ENCODE results near the gene TRIM32. TPM values are rescaled to one million over a fixed set of nuclear protein-coding genes. Genes with fewer than 3 reads are reported as not detected.

Gene TRIM32
- total RNA-seq, 1 experiment from 2014 or later = 17.5 TPM

DNA sequence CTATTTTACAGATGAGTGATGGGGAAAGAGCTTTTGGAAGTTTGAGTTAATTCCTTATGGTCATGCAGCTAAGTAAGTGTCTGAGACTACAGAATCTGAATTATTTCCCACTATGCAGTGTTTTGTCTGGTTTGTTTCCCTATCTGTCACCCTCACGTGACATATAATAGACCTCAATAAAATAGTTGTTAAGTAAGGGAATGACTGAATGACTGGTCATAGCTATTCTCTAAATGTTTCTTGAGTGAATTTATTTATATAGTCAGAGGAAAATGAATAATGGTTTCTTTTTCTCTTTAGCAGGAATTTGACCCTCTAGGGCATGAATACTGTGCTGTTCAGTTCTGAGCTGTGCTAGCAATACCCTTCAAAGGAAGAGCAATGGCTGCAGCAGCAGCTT, 10.3 kb downstream of the TRIM32 start (continued):
- TF ChIP-seq, protein P1, sequence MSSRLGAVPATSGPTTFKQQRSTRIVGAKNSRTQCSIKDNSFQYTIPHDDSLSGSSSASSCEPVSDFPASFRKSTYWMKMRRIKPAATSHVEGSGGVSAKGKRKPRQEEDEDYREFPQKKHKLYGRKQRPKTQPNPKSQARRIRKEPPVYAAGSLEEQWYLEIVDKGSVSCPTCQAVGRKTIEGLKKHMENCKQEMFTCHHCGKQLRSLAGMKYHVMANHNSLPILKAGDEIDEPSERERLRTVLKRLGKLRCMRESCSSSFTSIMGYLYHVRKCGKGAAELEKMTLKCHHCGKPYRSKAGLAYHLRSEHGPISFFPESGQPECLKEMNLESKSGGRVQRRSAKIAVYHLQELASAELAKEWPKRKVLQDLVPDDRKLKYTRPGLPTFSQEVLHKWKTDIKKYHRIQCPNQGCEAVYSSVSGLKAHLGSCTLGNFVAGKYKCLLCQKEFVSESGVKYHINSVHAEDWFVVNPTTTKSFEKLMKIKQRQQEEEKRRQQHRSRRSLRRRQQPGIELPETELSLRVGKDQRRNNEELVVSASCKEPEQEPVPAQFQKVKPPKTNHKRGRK (CRISPR knock-in tag; IDR thresholded peaks at IDR 0.05; ENCODE audit: borderline replicate concordance) = no peak
- no peak for TF ChIP-seq NR3C1 (CRISPR knock-in tag; conservative IDR thresholded peaks at IDR 0.05; ENCODE audit: low read depth)
- TF ChIP-seq, protein P2, sequence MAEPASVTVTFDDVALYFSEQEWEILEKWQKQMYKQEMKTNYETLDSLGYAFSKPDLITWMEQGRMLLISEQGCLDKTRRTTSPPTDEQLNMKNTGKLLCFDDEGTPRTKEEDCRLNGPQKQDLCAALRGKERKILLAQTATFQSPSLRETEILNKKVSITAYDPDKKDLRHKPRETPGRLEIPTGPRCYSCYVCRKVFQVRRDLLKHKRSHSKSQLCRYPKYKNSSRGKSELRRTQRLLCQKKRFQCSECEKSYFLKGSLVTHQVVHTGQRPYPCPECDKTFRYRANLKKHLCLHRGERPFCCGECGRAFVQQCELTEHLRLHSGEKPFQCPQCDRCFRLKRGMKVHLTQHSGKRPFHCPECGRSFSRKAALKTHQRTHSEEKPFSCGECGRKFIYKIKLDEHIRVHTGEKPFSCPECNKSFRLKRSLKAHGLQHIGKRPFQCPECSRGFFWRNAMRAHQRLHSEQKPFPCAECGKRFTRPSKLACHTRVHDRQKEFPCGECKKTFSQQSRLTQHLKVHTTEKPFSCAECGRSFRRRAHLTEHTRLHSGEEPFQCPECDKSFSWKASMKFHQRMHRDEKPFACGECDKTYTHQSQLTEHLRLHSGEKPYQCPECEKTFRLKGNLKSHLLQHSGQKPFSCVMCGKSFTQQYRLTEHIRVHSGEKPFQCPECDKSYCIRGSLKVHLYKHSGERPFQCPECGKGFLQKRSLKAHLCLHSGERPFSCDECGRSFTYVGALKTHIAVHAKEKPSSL (CRISPR knock-in tag; conservative IDR thresholded peaks at IDR 0.05) = no peak
- TF ChIP-seq, protein P3, sequence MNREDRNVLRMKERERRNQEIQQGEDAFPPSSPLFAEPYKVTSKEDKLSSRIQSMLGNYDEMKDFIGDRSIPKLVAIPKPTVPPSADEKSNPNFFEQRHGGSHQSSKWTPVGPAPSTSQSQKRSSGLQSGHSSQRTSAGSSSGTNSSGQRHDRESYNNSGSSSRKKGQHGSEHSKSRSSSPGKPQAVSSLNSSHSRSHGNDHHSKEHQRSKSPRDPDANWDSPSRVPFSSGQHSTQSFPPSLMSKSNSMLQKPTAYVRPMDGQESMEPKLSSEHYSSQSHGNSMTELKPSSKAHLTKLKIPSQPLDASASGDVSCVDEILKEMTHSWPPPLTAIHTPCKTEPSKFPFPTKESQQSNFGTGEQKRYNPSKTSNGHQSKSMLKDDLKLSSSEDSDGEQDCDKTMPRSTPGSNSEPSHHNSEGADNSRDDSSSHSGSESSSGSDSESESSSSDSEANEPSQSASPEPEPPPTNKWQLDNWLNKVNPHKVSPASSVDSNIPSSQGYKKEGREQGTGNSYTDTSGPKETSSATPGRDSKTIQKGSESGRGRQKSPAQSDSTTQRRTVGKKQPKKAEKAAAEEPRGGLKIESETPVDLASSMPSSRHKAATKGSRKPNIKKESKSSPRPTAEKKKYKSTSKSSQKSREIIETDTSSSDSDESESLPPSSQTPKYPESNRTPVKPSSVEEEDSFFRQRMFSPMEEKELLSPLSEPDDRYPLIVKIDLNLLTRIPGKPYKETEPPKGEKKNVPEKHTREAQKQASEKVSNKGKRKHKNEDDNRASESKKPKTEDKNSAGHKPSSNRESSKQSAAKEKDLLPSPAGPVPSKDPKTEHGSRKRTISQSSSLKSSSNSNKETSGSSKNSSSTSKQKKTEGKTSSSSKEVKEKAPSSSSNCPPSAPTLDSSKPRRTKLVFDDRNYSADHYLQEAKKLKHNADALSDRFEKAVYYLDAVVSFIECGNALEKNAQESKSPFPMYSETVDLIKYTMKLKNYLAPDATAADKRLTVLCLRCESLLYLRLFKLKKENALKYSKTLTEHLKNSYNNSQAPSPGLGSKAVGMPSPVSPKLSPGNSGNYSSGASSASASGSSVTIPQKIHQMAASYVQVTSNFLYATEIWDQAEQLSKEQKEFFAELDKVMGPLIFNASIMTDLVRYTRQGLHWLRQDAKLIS (CRISPR knock-in tag; IDR thresholded peaks at IDR 0.05; ENCODE audit: borderline replicate concordance) = no peak

DNA sequence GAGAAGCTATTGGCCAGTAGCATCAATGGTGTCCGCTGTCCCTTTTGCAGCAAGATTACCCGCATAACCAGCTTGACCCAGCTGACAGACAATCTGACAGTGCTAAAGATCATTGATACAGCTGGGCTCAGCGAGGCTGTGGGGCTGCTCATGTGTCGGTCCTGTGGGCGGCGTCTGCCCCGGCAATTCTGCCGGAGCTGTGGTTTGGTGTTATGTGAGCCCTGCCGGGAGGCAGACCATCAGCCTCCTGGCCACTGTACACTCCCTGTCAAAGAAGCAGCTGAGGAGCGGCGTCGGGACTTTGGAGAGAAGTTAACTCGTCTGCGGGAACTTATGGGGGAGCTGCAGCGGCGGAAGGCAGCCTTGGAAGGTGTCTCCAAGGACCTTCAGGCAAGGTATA, 10.8 kb downstream of the TRIM32 start:
- POLR2A ChIA-PET = no interaction called here
- peaks cover 32% of the 10 kb centered on the region for H3K36me3 Mint-ChIP-seq

DNA sequence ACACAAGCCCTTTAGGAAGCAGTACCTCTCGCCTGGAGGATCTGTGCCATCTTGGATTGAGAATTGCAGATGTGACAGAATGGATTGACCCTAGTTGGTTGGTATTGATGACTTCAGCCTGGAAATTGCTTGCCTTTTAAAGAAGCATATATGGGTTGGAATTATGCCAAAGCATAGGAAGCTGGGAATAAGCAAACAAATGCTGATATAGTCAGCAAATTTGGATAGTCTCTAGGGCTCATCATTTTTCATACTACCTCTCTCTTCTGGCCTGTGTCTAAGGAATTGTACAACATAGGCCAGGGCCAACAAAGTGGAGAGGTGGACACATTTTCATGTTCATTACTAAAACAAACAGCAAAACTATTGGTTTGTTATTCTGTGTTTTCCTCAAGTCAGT, 13.2 kb downstream of the TRIM32 start:
- peaks cover 29% of the 10 kb centered on the region for H3K36me3 Mint-ChIP-seq
- DNase-seq (ENCODE audit: low spot score) = no peak
- POLR2A ChIA-PET = no interaction called here
- no peak for TF ChIP-seq GRHL2 (CRISPR knock-in tag; IDR thresholded peaks at IDR 0.05; ENCODE audit: insufficient replicate concordance, severe bottlenecking)
- no peak for TF ChIP-seq MXD4 (CRISPR knock-in tag; IDR thresholded peaks at IDR 0.05; ENCODE audit: borderline replicate concordance)
- TF ChIP-seq, protein P4, sequence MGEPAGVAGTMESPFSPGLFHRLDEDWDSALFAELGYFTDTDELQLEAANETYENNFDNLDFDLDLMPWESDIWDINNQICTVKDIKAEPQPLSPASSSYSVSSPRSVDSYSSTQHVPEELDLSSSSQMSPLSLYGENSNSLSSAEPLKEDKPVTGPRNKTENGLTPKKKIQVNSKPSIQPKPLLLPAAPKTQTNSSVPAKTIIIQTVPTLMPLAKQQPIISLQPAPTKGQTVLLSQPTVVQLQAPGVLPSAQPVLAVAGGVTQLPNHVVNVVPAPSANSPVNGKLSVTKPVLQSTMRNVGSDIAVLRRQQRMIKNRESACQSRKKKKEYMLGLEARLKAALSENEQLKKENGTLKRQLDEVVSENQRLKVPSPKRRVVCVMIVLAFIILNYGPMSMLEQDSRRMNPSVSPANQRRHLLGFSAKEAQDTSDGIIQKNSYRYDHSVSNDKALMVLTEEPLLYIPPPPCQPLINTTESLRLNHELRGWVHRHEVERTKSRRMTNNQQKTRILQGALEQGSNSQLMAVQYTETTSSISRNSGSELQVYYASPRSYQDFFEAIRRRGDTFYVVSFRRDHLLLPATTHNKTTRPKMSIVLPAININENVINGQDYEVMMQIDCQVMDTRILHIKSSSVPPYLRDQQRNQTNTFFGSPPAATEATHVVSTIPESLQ (CRISPR knock-in tag; IDR thresholded peaks at IDR 0.05) = no peak
- TF ChIP-seq, protein P3 (CRISPR knock-in tag; IDR thresholded peaks at IDR 0.05; ENCODE audit: borderline replicate concordance) = no peak
- TF ChIP-seq MYBL2 (CRISPR knock-in tag; IDR thresholded peaks at IDR 0.05) = no peak
- TF ChIP-seq, protein P5, sequence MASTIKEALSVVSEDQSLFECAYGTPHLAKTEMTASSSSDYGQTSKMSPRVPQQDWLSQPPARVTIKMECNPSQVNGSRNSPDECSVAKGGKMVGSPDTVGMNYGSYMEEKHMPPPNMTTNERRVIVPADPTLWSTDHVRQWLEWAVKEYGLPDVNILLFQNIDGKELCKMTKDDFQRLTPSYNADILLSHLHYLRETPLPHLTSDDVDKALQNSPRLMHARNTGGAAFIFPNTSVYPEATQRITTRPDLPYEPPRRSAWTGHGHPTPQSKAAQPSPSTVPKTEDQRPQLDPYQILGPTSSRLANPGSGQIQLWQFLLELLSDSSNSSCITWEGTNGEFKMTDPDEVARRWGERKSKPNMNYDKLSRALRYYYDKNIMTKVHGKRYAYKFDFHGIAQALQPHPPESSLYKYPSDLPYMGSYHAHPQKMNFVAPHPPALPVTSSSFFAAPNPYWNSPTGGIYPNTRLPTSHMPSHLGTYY (CRISPR knock-in tag; IDR thresholded peaks at IDR 0.05) = no peak
- TF ChIP-seq ZNF219 (CRISPR knock-in tag; IDR thresholded peaks at IDR 0.05; ENCODE audit: borderline replicate concordance) = no peak
- no peak for TF ChIP-seq NFYB (CRISPR knock-in tag; conservative IDR thresholded peaks at IDR 0.05; ENCODE audit: low read depth)

More for the DNA sequence above, 10.8 kb downstream of the TRIM32 start:
- Mint-ChIP-seq H3K27me3 (ENCODE audit: low read depth) (no peaks in the 10 kb centered on the region), H3K4me1 (no peaks in the 10 kb centered on the region), H3K4me3 (no peak overlapping the region), H3K27ac (no peak overlapping the region), H3K9me3 (0 out of 2 replicates have a peak, but pooled peaks cover 4% of the 10 kb centered on the region)
- DNase-seq (ENCODE audit: low spot score) = no peak
- ATAC-seq = no peak
- TF ChIP-seq, protein P1 (CRISPR knock-in tag; IDR thresholded peaks at IDR 0.05; ENCODE audit: borderline replicate concordance) = no peak
- TF ChIP-seq MYBL2 (CRISPR knock-in tag; IDR thresholded peaks at IDR 0.05) = no peak
- TF ChIP-seq CREB1 (CRISPR knock-in tag; IDR thresholded peaks at IDR 0.05) = no peak
- TF ChIP-seq ZNF317 (CRISPR knock-in tag; IDR thresholded peaks at IDR 0.05; ENCODE audit: borderline replicate concordance, low read depth) = no peak
- TF ChIP-seq ESRRA (CRISPR knock-in tag; IDR thresholded peaks at IDR 0.05; ENCODE audit: borderline replicate concordance) = no peak
- TF ChIP-seq FOXK1 (CRISPR knock-in tag; IDR thresholded peaks at IDR 0.05) = no peak
- TF ChIP-seq NR1H2 (CRISPR knock-in tag; IDR thresholded peaks at IDR 0.05) = no peak
- CTCF ChIA-PET = interaction anchor here (0.9 to 2.5 kb wide), 3 partner anchors 11 to 51 kb away, joined by 3 to 7 read pairs (median 6); partner anchors contain the start of gene TRIM32

More for the DNA sequence above, 13.2 kb downstream of the TRIM32 start:
- no peak overlapping the region for H3K4me3 Mint-ChIP-seq
- CTCF ChIA-PET = interaction anchor here (2.5 kb wide), 1 partner anchor 37 kb away, joined by 6 read pairs; no protein-coding TSS in a partner anchor
- 0 out of 2 replicates have a peak, but pooled peaks cover 4% of the 10 kb centered on the region for H3K9me3 Mint-ChIP-seq
- H3K4me1 Mint-ChIP-seq = peaks cover 9% of the 10 kb centered on the region
- no peak for ATAC-seq
- H3K27me3 Mint-ChIP-seq (ENCODE audit: low read depth) = no peaks in the 10 kb centered on the region
- no peak overlapping the region for H3K27ac Mint-ChIP-seq

Measured in WTC11 (cell line).